H4 (cell line): ENCODE measurements around the gene TTLL11. TPM values are rescaled to one million over a fixed set of nuclear protein-coding genes. Genes with fewer than 3 reads are reported as not detected.

Experiments used
- DNase-seq: peaks from one replicate; pipeline ENCODE4 v3.0.0-alpha.2; 2015; ENCODE audit warnings: low spot score
- total RNA-seq: library from RNA; depleted of rRNA; stranded (reverse); fragments of >200 nt; shearing (Covaris generic); gene quantifications from 2 replicates; pipeline ENCODE4 v1.2.3, GENCODE V29; 2014

TTLL11 gene
- total RNA-seq, 1 experiment from 2014 or later = 2.0 TPM

DNA sequence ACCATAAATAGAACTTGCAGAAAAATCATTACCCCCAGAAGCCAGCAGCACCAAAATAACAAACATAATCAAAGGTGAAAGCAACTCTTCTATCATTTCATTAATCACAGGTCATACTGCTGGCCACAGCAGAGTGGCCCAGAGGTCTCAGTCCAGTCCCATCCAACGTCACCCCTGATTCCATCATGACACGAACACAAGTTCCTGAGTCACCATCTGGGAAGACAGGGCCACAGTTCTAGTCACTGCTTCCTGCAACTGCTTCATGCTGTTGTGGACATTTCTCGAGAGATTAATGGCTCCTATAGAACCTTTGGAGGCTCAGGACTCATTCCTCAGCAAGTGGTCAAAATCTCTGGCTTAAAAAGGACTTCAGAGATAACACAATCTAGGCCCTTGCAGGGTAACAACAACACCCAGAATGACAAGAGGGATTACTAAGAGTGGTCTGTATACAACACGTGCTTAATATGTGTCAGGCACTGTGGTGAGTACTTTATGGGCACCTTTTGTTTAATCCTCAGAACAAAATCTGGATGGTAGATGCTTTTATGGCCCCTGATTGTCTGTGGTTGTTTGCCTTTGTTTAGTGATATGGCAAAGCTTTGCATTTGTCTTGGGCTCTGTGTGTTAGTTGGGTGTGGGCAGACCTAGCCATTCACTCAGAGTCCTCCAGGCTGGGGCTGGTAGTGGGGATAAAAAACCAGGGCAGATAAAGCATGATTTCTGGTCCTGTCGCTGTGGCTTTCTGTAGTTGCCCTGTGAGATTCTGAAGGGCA lies 257.3 kb downstream of the TTLL11 start:
- no peak for DNase-seq

DNA sequence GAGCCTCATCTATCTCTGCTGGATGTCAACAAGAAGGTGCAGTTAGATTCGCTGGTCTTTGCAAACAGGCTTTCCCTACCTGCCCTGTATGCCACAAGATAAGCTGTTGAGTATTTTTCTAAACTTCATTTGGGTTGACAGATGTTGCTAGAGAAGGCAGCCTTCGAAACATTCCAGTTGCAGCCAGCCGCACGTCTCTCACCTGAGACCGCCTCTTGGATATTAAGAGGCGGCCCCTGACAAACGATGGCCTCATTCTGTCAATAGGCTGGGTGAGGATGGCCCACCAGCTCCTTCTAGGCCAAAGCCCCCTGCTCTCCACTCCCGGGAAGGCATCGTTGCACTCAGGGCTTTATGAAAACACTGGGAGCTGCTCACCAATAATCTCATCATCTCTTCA lies 260.0 kb downstream of the TTLL11 start:
- no peak for DNase-seq

DNA sequence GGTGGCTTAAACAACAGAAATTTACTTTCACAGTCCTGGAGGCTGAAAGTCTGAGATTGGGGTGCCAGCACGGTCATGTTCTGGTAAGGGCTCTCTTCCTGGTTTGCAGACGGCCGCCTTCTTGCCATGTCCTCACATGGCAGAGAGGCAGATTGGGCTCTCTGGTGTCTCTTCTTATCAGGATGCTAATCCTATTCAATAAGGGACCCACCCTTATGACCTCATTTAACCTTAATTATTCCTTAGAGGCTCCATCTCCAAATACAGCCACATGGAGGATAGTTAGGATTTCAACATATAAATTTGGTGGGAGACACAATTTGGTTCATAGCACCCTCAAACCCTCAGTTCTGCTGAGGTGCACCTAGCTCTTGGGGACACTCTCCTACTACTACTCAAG lies 261.2 kb downstream of the TTLL11 start:
- no peak for DNase-seq

DNA sequence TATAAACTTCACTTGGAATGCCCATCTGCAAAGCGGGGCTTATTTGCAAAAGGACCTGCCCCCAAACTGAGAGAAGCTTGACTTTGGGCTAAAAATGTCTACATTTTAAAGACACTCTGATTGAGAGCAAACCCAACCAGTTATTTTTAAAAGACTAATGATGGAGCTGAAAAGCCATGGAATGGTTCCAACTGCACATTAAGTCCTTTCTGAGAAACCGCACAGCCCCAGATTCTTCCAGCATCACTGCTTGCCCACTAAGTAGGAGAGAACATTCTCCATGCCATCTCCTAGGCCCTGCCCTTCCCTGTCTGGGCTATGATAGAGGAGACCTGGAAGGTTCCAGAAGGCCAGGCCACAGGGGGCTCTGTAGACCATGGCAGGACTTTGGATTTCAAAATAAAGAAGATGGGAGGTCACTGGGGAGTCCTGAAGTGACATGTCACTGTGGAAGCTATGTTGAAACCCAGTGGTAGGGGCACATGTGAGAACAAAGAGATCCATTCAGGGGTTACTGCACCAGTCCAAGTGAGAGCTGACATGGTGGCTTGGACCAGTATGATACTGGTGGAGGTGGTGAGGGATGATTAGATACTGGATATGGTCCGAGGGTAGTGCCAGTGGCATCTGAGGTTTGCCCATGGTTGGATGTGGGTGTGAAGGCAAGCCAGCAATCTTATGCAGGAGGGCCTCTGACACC lies 262.5 kb downstream of the TTLL11 start:
- no peak for DNase-seq

DNA sequence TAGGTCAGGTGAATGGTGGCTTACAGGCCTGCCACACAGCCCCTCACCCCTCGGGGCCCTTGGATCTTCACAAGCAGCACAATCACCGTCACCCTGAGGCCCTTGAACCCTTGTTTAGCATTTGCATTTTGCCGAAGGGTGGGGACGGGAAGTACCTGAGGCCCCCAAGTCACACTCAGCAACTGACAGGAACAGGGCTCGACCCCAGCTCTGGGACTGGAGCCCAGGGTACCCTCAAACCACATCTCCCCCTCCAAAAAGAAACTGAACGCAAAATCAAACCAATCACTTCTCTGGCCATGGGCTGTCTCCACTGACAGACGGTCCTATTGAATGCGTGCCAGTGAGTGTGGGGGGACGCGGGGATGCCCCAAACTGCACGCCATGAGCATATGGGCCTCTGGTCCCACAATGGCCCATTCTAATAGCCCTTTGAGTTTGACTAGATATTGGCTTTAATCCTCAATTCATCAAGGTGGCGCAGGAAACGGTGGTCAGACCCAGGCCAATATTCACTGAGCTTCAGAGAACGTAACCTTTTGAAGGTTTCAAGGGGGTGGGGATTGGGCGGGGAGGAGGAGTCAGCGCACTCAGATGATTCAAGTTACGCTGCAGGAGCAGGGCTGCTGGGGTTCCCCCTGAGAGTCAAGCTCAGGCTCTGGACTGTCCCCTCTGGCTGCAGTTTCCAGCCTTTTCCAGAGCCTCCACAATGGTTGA lies 265.7 kb downstream of the TTLL11 start:
- no peak for DNase-seq

DNA sequence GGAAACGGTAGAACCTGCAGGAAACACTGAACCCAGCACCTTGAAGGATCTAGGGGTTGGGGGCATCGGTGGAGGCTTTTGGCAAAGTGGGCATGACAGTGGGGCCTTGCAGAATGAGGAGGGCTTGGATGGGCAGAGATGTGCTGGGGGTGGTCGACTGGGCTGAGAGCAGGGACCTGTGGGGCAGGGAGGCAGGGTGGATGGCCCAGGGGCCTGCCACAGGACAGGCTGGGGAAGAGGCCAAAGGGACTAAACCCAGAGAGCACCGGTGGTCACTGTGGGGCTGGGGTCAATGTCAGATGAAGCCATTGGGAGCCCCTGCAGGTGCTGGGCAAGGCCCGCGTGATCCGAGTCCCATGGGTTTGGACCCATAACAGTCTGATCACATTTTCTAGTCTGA lies 266.4 kb downstream of the TTLL11 start:
- DNase-seq = no peak

DNA sequence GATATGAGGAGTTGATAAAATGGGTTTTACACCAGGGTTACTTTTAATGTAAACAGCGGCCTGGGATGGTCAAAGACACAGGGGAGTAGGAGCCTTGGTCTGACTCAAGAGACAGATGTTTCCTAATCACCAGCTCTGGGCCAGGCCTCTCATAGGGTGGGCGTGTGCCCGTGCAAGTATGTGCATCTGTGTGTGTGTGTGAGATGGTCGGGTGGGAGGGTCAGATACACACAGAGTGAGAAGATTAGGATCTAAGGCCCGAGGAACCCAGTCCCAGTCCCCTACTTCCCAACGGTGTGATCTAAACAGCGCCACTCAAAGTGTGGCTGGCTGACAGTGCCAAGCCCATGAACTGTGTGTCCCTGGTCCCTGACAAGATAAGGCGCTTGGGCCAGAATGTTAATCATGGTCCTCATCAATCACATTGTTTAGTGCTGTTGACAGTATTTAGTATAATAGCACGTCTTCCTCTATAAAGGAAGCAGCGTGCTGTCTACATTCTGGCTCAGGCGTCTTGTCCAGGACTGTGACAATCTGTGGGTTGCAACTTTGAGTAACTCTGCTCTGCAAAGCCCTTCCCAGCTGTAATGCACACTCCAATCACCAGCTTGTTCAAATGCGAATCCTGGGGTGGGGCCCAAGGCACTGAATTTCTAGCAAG lies 267.9 kb downstream of the TTLL11 start:
- DNase-seq = no peak

DNA sequence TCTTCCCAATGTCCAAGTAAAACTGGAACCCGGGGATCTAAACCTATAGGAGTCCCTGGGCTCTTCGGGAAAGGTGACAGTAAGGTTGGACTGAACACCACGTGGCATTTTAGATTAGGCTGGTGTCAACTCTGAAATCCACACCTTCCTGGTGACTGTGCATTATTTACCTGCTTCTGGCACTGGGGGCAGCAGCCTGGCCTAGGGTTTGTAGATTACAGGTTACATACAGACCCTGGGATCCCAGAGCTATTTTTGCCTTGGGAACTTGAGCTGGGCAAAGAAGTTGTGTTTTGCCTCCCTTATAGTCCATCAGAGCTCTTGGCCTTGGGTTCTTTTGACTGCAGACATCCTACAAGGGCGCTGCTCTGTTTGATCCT lies 268.5 kb downstream of the TTLL11 start:
- DNase-seq = no peak

DNA sequence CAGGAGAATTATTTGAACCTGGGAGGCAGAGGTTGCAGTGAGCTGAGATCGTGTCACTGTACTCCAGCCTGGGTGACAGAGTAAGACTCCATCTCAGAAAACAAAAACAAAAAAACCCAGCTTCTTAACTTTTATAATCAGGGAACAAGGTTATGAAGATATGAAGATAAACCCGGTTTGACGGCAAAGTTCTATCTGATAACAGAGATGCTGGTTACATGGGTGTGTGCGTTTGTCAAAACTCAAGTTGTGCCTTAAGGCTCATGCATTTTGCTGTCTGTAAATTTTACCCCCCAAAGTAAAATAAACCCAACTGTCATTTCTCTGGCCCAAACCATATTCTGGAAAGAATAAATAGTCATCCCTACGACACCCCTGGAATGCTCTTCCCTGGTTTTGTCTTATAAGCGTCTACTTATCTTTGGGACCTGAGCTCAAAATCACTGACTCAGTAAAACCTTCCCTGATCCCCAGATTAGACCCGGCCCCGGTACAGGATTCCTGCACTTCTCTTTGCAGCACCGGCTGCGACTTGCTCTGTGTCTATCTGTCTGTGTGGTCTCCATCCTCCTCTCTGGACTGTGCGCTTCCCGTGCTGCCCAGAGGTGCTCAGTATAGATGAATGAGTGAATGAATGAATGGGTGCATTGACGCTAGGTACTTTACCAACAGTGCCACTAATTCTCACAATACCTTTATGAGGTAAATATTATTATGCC lies 269.5 kb downstream of the TTLL11 start:
- DNase-seq = no peak

DNA sequence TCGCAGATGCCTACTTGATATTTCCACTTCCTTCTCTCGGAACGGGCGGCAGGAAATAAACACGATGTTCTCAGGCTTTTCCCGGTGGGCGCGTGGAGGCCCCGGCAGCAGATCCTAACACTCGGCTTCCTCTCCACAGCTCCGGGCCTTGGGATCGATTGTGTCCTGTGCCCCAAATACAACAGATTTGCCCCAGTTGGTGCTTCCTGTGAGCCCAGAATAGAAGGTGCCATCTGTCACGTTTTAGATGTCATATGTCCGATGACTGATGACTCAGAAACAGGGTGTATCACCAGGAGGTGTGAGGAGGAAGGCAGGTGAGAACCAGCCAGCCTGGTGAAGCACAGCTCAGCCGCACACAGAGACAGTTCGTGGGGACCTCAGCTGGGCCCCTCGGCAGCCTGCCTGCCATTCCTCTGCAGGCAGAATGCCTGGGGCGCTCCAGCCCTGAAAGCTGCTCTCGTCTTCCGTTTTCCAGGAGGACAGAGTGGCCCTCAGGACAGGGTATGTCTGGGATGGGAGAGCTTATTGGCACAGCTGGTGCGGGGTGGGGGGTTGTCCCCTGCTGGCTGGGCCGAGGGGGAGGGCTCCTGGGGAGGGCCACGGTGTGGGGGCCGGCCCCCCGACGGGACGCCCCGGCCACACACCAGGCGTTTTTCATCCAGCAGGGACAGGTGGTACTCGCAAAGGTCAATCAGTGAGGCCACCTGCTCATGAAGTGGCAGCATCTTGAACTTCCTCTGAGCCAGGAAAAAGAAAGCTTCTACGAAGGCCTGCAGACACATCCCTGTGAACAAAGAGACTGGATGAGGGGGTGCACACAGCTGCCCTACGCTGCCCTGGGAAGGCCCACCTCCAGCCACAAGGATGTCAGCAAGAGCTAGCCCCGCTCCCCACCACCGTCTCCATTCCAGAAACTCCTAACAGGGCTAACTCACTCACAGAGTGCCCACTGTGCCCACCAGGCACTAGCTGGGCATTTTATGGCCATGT lies 270.7 kb downstream of the TTLL11 start:
- no peak for DNase-seq

DNA sequence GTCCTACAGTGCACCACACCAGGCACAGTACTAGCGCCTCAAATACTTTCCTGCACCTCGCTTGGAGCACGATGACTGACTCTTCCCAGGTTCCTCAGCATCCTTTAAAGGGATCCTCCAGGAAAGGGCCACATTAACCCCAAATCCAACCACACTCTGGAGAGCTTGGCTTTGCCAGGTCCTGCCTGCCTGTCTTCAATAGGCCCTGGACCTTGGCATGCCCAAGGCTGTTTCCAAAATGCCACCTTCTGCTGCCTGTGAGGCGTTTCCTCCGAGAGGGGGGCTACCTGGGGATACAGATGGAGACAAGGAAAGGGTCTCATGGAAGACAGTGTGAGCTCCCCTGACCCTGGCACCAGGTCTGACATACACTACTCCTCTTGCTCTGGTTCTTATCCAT lies 271.8 kb downstream of the TTLL11 start:
- DNase-seq = no peak

DNA sequence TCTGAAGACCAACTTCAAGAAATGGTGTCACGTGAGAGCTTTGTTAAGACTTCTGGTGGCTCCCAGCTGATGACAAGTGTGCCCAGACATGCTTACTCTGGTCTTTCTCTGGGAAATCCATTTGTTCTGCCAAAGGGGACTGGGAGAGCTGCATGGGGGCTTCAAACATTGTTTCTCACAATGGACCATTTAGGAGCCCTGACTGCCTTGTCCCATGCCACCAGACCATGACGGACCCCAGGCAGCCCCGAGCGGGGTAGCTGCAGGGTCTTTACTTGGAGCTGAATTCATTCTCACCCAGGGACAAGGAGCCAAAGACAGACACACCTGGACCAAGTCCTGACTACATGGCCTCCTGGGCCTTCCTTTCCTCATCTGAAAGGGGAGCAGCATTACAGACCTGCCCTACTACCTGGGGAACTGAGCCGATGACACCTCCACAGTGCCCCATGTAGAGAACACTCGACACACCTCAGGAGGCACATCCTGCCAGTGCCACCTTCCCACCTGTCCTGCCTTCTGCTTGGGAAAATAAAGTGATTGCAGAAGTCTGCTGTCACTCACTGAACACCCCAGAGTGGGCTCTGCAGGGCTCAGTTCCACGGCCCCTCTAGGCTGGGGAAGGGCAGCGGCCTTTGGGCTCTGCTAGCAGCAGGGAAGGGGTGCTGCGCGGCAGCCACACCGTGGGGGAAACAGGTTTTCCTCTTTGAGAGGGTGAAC lies 272.7 kb downstream of the TTLL11 start:
- DNase-seq = no peak

DNA sequence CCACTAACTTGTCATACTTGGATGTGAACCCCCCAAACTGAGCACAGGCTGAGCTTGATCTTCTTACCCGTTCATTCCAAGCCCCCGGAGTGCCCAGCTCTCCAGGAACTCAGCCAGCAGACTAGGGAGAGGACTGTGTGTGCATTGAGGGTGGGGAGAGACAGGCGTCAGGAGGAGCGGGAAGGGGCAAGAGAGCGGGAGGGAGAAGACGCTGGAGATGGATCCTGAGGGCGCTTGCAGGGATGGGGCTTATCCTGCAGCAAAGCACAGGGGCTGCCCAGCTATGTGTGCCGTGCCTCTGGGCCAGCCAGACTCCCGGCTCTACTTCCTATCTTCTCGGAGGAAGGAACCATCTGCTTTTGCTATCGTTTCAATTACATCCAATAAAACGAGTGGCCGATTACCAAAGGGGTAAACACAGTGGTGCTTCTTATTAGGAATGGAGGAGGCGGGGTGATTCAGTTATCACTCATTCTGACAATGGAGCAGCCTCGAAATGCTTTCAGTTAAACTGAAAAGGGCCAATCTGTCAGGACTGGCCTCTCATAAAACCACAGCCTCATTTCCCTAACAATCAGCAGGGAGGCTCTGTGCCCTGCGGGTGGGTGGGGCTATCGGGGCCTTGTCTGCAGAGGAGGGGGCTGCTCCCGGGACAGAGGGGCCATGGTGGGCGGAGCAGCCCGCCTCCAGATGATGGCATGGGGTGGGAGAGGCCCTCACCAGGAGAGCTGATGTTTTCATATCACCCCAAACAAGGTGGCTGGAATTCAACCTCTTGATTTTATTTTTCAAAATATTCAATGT lies 273.5 kb downstream of the TTLL11 start:
- DNase-seq = no peak

DNA sequence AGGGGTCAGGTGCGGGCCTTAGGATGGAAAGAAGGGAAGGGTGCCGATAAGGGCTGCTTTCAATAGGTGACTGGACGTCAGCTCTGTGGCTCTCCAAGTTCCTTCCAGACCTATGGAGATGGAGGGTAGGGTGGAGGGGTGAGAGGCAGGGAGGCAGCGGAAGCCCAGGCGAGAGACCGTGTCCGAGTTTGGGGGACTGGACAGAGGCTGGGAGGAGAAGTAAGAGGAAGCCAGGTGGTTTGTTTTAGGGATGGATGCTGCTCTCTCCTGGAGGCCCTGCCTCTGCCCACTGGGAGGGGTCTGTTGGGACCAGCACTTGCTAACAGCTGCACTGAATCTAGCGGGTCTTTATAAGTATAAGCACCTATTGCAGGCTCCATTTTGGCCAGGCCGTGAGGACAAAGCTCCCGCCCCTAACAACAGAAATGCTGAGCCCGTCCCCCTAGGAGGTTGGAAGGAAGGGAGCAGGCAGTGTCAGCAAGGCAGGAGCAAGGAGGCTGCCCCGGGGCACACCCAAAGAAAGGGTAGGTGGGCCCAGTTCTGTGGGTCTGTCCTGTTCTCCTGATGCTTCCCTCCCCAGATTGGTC lies 274.2 kb downstream of the TTLL11 start:
- no peak for DNase-seq

DNA sequence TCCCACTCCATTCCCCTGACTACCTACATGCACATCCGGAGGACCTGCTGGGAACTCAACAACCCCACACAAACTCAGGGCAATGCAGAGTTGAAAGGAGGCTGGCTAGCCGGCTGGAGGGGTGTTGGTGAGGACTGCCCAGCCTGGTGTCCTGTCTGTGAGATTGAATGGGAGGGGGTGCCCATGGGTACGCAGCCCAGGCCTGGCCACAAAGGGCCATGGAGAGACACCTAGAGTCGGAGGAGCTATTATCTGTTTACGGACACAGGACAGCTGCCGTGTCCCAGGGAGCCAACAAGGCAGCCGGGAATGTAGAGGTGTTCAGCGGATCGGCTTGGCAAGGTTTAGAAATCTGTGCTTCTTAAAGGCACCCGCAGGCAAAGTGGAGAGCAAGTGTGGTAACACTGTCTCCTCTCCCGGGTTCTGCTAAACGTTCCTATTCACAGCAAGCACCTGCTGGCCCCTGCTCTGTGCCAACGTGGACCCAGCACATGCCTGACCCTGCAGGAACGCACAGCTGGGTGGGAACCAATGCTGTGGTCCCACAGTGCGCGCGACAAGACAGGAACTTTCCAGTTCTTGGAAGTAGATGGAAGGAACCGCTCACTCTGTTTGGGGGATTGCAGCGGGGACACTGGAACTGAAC lies 275.0 kb downstream of the TTLL11 start:
- no peak for DNase-seq

DNA sequence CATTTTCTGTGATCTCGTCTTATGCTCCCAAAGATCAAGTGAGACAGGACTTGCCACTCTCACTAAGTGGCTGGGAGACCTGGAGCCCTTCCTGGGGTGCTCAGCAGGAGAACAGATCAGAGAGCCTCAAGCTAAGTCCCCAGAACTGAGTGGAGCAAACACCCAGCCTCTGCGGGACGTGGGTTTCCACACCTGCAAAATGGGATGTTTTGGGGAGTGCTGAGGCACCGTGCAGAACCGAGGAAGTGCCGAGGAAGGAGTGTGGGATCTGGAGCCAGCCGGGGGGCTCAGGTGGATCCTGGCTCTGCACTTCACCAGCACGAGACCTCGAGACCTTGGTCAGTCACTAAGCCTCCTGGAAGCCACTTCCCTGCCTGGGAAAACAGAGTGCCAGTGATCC lies 275.6 kb downstream of the TTLL11 start:
- DNase-seq = no peak

DNA sequence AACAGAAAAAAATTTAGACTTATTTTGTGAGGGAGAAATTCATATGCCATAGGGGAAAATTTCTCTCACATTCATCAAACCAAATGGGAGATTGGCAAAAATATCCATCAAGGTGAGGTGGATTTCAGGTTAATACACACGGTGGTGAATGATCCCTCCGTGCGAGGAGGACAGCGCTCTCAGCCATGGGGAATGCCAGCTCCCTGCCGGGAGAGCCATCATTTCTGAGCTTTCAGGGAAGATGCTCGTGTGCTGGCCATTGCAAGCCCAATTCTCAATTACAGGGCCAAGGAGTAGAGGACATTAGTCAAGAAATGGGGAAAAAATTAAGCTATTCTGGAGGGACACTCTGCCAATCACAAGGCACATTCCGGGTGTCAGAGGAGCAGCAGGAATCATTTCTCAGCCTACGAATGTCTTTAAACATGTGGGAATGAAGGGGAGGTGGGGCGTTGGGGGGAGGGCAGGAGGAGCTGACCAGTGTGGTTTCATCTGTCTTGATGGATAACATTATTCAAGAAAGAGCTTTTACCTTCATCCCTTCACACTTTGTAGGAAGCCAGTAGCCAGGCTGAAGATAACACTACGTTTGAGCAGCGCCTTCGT lies 276.2 kb downstream of the TTLL11 start:
- no peak for DNase-seq

DNA sequence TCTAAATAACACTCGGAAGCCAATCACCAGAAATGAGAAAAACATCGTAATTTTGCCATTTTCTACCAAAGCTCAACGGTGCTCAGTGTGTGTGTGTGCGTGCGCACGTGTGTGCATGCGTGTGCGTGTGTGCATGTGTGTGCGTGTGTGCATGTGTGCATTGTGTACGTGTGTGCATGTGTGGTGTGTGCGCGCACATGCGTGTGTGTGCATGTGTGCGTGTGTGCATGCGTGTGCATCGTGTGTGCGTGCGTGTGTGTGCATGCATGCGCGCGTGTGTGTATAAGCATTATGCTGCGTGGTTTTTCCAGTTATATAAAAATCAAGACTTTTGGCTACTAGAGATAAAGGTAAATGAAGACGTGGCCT lies 276.7 kb downstream of the TTLL11 start:
- no peak for DNase-seq
